SK-N-SH (cell line): ENCODE data around the gene HK2. TPM values are rescaled to one million over a fixed set of nuclear protein-coding genes. Genes with fewer than 3 reads are reported as not detected.

ENCODE experiments used
- CTCF ChIA-PET: fragments of 300-600, 350-600 bp; formaldehyde crosslinking; extraction: SDS; loops from one replicate; lab custom pipeline; 2021; lab: Yijun Ruan, JAX
- POLR2A ChIA-PET: fragments of 350-600 bp; sonication (Branson Sonifier 250); formaldehyde crosslinking; extraction: SDS; loops from one replicate; lab custom pipeline; 2020; ENCODE audit warnings: antibody characterized with exemption, inconsistent platforms; lab: Yijun Ruan, JAX
- DNase-seq: peaks from one replicate; pipeline ENCODE4 v3.0.0; 2012
- H2AFZ ChIP-seq: fragments of 200-600 bp; sonication (generic); 2 replicates; pipeline ENCODE4 v1.8.1; 2016; ENCODE audit warnings: antibody characterized with exemption, mild to moderate bottlenecking, low read depth
- H3F3A ChIP-seq: fragments of 200-600 bp; sonication (generic); replicated peaks from 2 replicates; pipeline ENCODE3; 2016; ENCODE audit warnings: antibody characterized with exemption, mild to moderate bottlenecking; ENCODE audit not compliant: insufficient read depth
- H3K27ac ChIP-seq, 2 experiments: fragments of 200-500 bp in 1 of 2; fragments of 200-600 bp in 1 of 2; sonication (Bioruptor generic) in 1 of 2; sonication (generic), shearing (Covaris generic) in 1 of 2; 2 replicates each; pipeline versions ENCODE4 v1.5.1 to v1.6.1; 2014 to 2016; ENCODE audit warnings: low read depth in 2 of 2, inconsistent platforms in 1 of 2, low read length in 1 of 2, mild to moderate bottlenecking in 1 of 2, mixed read lengths in 1 of 2
- H3K27me3 ChIP-seq: fragments of 200-600 bp; sonication (generic), shearing (Covaris generic); 2 replicates; pipeline ENCODE4 v1.6.1; 2016; ENCODE audit warnings: mixed run types; ENCODE audit not compliant: insufficient read depth
- H3K36me3 ChIP-seq, 2 experiments: fragments of 200-500 bp in 1 of 2; fragments of 200-600 bp in 1 of 2; sonication (Bioruptor generic) in 1 of 2; sonication (generic) in 1 of 2; replicated peaks in 1 of 2; 2 replicates each; pipeline versions ENCODE3 to v1.5.1; 2014 to 2016; ENCODE audit warnings: low read length in 1 of 2, mild to moderate bottlenecking in 1 of 2; ENCODE audit not compliant: insufficient read depth in 2 of 2, control insufficient read depth in 1 of 2
- H3K4me1 ChIP-seq, 2 experiments: fragments of 200-500 bp in 1 of 2; fragments of 200-600 bp in 1 of 2; sonication (Bioruptor generic) in 1 of 2; sonication (generic), shearing (Covaris generic) in 1 of 2; 2 replicates each; pipeline versions ENCODE4 v1.5.1 to v1.6.1; 2014 to 2016; ENCODE audit warnings: low read depth in 1 of 2, low read length in 1 of 2, mixed run types in 1 of 2; ENCODE audit not compliant: insufficient read depth in 2 of 2, control insufficient read depth in 1 of 2
- H3K4me2 ChIP-seq: fragments of 200-600 bp; sonication (generic), shearing (Covaris generic); 2 replicates; pipeline ENCODE4 v1.6.1; 2017; ENCODE audit warnings: mixed run types
- H3K4me3 ChIP-seq, 2 experiments: fragments of 200-500 bp in 1 of 2; fragments of 200-600 bp in 1 of 2; sonication (Bioruptor generic) in 1 of 2; sonication (generic), shearing (Covaris generic) in 1 of 2; 2 replicates each; pipeline versions ENCODE4 v1.5.1 to v1.8.1; 2014 to 2016; ENCODE audit warnings: low read depth in 2 of 2, inconsistent platforms in 1 of 2, low read length in 1 of 2, mild to moderate bottlenecking in 1 of 2, mixed read lengths in 1 of 2, moderate library complexity in 1 of 2
- H3K79me2 ChIP-seq: fragments of 200-600 bp; sonication (generic); 2 replicates; pipeline ENCODE4 v1.8.1; 2017; ENCODE audit warnings: mild to moderate bottlenecking; ENCODE audit not compliant: insufficient read depth
- H3K9ac ChIP-seq: fragments of 200-600 bp; sonication (generic); 2 replicates; pipeline ENCODE4 v1.6.1; 2017; ENCODE audit warnings: mixed run types
- H3K9me2 ChIP-seq: fragments of 200-600 bp; sonication (generic); 2 replicates; pipeline ENCODE4 v1.6.1; 2017; ENCODE audit warnings: mixed run types
- H3K9me3 ChIP-seq: fragments of 200-600 bp; sonication (generic); 2 replicates; pipeline ENCODE4 v1.6.1; 2017; ENCODE audit warnings: mixed run types, mild to moderate bottlenecking, moderate library complexity
- H4K20me1 ChIP-seq: fragments of 200-600 bp; sonication (generic); 2 replicates; pipeline ENCODE4 v1.6.1; 2017; ENCODE audit warnings: mild to moderate bottlenecking, mixed run types; ENCODE audit not compliant: insufficient read depth
- CHD2 ChIP-seq: fragments of 150-350 bp; IDR thresholded peaks from 2 replicates; pipeline ENCODE4 v1.6.1; 2018; ENCODE audit warnings: low read length; ENCODE audit not compliant: partially characterized antibody
- FOXM1 ChIP-seq: IDR thresholded peaks from 2 replicates; pipeline ENCODE4 v1.4.0; 2012; ENCODE audit warnings: low read depth, mild to moderate bottlenecking
- GABPA ChIP-seq: IDR thresholded peaks from 2 replicates; pipeline ENCODE4 v1.4.0; 2012; ENCODE audit warnings: low read depth, mild to moderate bottlenecking
- GATA2 ChIP-seq: sonication (generic); formaldehyde crosslinking; IDR thresholded peaks from 2 replicates; pipeline ENCODE4 v1.5.0; 2020; ENCODE audit warnings: mild to moderate bottlenecking, missing genetic modification reagents
- MEF2A ChIP-seq: IDR thresholded peaks from 2 replicates; pipeline ENCODE4 v1.4.0; 2012; ENCODE audit warnings: low read depth, borderline replicate concordance
- MXI1 ChIP-seq: IDR thresholded peaks from 2 replicates; pipeline ENCODE4 v1.6.1; 2012; ENCODE audit warnings: mild to moderate bottlenecking, low read depth, low read length, improper control_type of control experiment
- NFIC ChIP-seq: IDR thresholded peaks from 2 replicates; pipeline ENCODE4 v1.4.0; 2012; ENCODE audit warnings: borderline replicate concordance
- PBX3 ChIP-seq: IDR thresholded peaks from 2 replicates; pipeline ENCODE4; 2012
- RAD21 ChIP-seq: IDR thresholded peaks from 2 replicates; pipeline ENCODE4 v1.6.1; 2012; ENCODE audit warnings: mild to moderate bottlenecking, low read length
- RCOR1 ChIP-seq: fragments of 150-350 bp; IDR thresholded peaks from 2 replicates; pipeline ENCODE4 v1.6.1; 2017; ENCODE audit warnings: antibody characterized with exemption, low read length
- SMC3 ChIP-seq: IDR thresholded peaks from 2 replicates; pipeline ENCODE4 v1.6.1; 2012; ENCODE audit warnings: low read depth, low read length, improper control_type of control experiment
- TEAD4 ChIP-seq: IDR thresholded peaks from 2 replicates; pipeline ENCODE4 v1.4.0; 2012; ENCODE audit warnings: mild to moderate bottlenecking, borderline replicate concordance; ENCODE audit not compliant: insufficient read depth
- USF1 ChIP-seq: IDR thresholded peaks from 2 replicates; pipeline ENCODE4 v1.4.0; 2012; ENCODE audit warnings: low read depth, borderline replicate concordance
- USF2 ChIP-seq: fragments of 150-350 bp; IDR thresholded peaks from 2 replicates; pipeline ENCODE4 v1.6.1; 2017; ENCODE audit warnings: antibody characterized with exemption, low read length, low read depth, borderline replicate concordance
- WGBS: methylation state at CpG from one replicate; pipeline ENCODE4 v1.1.6; 2017; ENCODE audit warnings: low lambda C conversion rate; 5-methylcytosine and 5-hydroxymethylcytosine counted together
- polyA plus RNA-seq, 3 experiments: library from polyadenylated mRNA; depleted of rRNA; stranded (reverse); fragments of >200 nt; gene quantifications; 2 replicates each; pipeline ENCODE4 v1.2.3, GENCODE V29; 2012
- TF ChIP-seq, protein P1 (sequence below): IDR thresholded peaks from 2 replicates; pipeline ENCODE4 v1.4.0; 2012; ENCODE audit warnings: low read depth
- TF ChIP-seq, protein P2 (sequence below): fragments of 200-600 bp; sonication (generic); IDR thresholded peaks from 2 replicates; pipeline ENCODE4 v1.6.1; 2017; ENCODE audit warnings: antibody characterized with exemption, mild to moderate bottlenecking, moderate library complexity
- TF ChIP-seq, protein P3 (sequence below): fragments of 150-350 bp; IDR thresholded peaks from 2 replicates; pipeline ENCODE4 v1.6.1; 2016; ENCODE audit warnings: mild to moderate bottlenecking, low read depth, low read length

The HK2 gene
- polyA plus RNA-seq, 1 of the 3 experiments (the other 2 are of a cell fraction): 13.5 TPM

DNA sequence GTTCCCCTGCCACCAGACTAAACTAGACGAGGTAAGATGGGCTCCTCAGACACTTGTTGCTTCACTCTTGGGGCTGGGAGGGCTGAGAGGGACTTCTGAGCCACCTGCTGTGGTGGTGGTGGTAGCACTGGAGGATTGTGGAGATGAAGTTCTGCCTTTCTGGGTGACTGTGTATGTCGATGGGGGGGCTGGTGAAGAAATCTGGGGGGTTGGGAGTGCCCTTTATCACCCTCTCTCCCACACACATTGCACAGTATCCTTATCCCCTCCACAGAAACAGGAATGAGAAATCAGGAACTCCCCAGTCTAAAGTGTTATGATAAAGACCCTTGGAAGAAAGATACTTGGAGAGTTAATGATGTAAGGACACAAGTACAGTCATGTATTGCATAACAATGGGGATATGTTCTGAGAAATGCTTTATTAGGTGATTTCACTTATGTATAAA lies 38.5 kb downstream of the HK2 start:
- no peaks in the 10 kb centered on the region for H3K9me3 ChIP-seq
- TF ChIP-seq CHD2: no peak
- no peak for TF ChIP-seq USF1
- no peak for TF ChIP-seq MEF2A
- no peak for TF ChIP-seq GATA2 (CRISPR knock-in tag)
- TF ChIP-seq SMC3: no peak
- TF ChIP-seq, protein P1, sequence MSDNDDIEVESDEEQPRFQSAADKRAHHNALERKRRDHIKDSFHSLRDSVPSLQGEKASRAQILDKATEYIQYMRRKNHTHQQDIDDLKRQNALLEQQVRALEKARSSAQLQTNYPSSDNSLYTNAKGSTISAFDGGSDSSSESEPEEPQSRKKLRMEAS: no peak
- TF ChIP-seq RCOR1: no peak
- TF ChIP-seq PBX3: no peak
- no peak for TF ChIP-seq USF2
- TF ChIP-seq, protein P2, sequence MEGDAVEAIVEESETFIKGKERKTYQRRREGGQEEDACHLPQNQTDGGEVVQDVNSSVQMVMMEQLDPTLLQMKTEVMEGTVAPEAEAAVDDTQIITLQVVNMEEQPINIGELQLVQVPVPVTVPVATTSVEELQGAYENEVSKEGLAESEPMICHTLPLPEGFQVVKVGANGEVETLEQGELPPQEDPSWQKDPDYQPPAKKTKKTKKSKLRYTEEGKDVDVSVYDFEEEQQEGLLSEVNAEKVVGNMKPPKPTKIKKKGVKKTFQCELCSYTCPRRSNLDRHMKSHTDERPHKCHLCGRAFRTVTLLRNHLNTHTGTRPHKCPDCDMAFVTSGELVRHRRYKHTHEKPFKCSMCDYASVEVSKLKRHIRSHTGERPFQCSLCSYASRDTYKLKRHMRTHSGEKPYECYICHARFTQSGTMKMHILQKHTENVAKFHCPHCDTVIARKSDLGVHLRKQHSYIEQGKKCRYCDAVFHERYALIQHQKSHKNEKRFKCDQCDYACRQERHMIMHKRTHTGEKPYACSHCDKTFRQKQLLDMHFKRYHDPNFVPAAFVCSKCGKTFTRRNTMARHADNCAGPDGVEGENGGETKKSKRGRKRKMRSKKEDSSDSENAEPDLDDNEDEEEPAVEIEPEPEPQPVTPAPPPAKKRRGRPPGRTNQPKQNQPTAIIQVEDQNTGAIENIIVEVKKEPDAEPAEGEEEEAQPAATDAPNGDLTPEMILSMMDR: no peak
- TF ChIP-seq, all 33 proteins: peak for 0
- Histone ChIP-seq H3F3A (no peaks in the 10 kb centered on the region), H4K20me1 (no peaks in the 10 kb centered on the region), H3K4me2 (no peak overlapping the region), H3K79me2 (no peaks in the 10 kb centered on the region), H2AFZ (no peak overlapping the region), H3K9me2 (no peaks in the 10 kb centered on the region), H3K27me3 (no peaks in the 10 kb centered on the region), H3K4me1 (peaks cover 0 to 7% of the 10 kb centered on the region in 2 experiments; a peak in 1 of 4 replicates), H3K9ac (no peak overlapping the region), H3K4me3 (no peak overlapping the region), H3K36me3 (peaks cover 0 to 27% of the 10 kb centered on the region in 2 experiments), H3K27ac (no peak overlapping the region)
- ChIA-PET POLR2A (no interaction called here), CTCF (interaction anchor here (0.8 to 2.7 kb wide), 3 partner anchors 36 to 182 kb away, joined by 6 to 10 read pairs (median 8); no protein-coding TSS in a partner anchor)
- DNase-seq: no peak
- 50% methylated on average over 2 of the region's 2 CpGs for WGBS

GRCh38 chr2:74873012-74873665 lies 39.2 kb downstream of the HK2 start:
- no peak overlapping the region for H3K27ac ChIP-seq
- no peak overlapping the region for H3K9ac ChIP-seq
- no peak for DNase-seq
- H3K36me3 ChIP-seq: peaks cover 0 to 31% of the 10 kb centered on the region in 2 experiments
- POLR2A ChIA-PET: no interaction called here
- no peaks in the 10 kb centered on the region for H3K79me2 ChIP-seq
- no peak for TF ChIP-seq FOXM1
- TF ChIP-seq NFIC: no peak
- no peak for TF ChIP-seq GABPA
- no peak for TF ChIP-seq USF2
- TF ChIP-seq RAD21: no peak
- no peak for TF ChIP-seq TEAD4
- TF ChIP-seq SMC3: no peak
- TF ChIP-seq, protein P3, sequence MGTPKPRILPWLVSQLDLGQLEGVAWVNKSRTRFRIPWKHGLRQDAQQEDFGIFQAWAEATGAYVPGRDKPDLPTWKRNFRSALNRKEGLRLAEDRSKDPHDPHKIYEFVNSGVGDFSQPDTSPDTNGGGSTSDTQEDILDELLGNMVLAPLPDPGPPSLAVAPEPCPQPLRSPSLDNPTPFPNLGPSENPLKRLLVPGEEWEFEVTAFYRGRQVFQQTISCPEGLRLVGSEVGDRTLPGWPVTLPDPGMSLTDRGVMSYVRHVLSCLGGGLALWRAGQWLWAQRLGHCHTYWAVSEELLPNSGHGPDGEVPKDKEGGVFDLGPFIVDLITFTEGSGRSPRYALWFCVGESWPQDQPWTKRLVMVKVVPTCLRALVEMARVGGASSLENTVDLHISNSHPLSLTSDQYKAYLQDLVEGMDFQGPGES: no peak
- TF ChIP-seq MXI1: no peak
- no peak for TF ChIP-seq CHD2
- TF ChIP-seq RCOR1: no peak
- H3K4me2 ChIP-seq: no peak overlapping the region
- 85% methylated on average over 7 of the region's 7 CpGs for WGBS
- H4K20me1 ChIP-seq: no peaks in the 10 kb centered on the region
- H3K9me3 ChIP-seq: no peaks in the 10 kb centered on the region
- no peaks in the 10 kb centered on the region for H3K27me3 ChIP-seq
- H3K4me1 ChIP-seq: peaks cover 0 to 7% of the 10 kb centered on the region in 2 experiments; a peak in 1 of 4 replicates
- CTCF ChIA-PET: interaction anchor here (0.8 to 2.7 kb wide), 5 partner anchors 36 to 184 kb away, joined by 4 to 10 read pairs (median 6); no protein-coding TSS in a partner anchor
- no peak overlapping the region for H3K4me3 ChIP-seq
- H3F3A ChIP-seq: no peaks in the 10 kb centered on the region
- no peaks in the 10 kb centered on the region for H3K9me2 ChIP-seq
- H2AFZ ChIP-seq: no peak overlapping the region
